ENCODE results near the gene STAT5A. TPM values are rescaled to one million over a fixed set of nuclear protein-coding genes. Genes with fewer than 3 reads are reported as not detected.
"Not testable (repeated sequence)": the region's sequence is repeated elsewhere in the genome, so short reads cannot be mapped to it uniquely, and the experiment has no call there.

The STAT5A gene
- total RNA-seq, 1 donor from 2014 or later: 0.77 TPM

GRCh38 chr17:42291129-42291528 is 2.8 kb downstream of the STAT5A start:
- H2AFZ ChIP-seq (ENCODE audit: low read depth, low read length): no peak overlapping the region
- Mint-ChIP-seq H3K4me1 (ENCODE audit: low read depth, unreplicated experiment) (peaks cover 10% of the 10 kb centered on the region), H3K27me3 (ENCODE audit: low read depth, unreplicated experiment) (peaks cover 48% of the 10 kb centered on the region), H3K36me3 (ENCODE audit: low read depth, unreplicated experiment) (peaks cover 9% of the 10 kb centered on the region), H3K27ac (ENCODE audit: unreplicated experiment) (no peak overlapping the region), H3K4me3 (ENCODE audit: unreplicated experiment) (no peak overlapping the region), H3K9me3 (ENCODE audit: unreplicated experiment) (peaks cover 5% of the 10 kb centered on the region)
- no peak overlapping the region for H3K27ac ChIP-seq (ENCODE audit: low read depth, low read length)
- FAIRE-seq (no peak), DNase-seq (ENCODE audit: low read depth) (no peak)
- H3K27me3 ChIP-seq (ENCODE audit: insufficient read depth, low read length): no peaks in the 10 kb centered on the region
- no peaks in the 10 kb centered on the region for H3K4me1 ChIP-seq (ENCODE audit: insufficient read depth, low read length)
- TF ChIP-seq EZH2 (IDR thresholded peaks at IDR 0.05; ENCODE audit: insufficient read depth, low read length): no peak
- no peak for TF ChIP-seq CTCF (IDR thresholded peaks at IDR 0.05; ENCODE audit: insufficient read depth, low read depth, low read length)
- no peak overlapping the region for H3K9ac ChIP-seq (ENCODE audit: low read length)
- H3K4me2 ChIP-seq (ENCODE audit: low read length): no peak overlapping the region
- no peaks in the 10 kb centered on the region for H4K20me1 ChIP-seq (ENCODE audit: insufficient read depth, low read length)
- no peaks in the 10 kb centered on the region for H3K9me3 ChIP-seq (ENCODE audit: insufficient read depth, low read depth, low read length)
- no peaks in the 10 kb centered on the region for H3K36me3 ChIP-seq (ENCODE audit: insufficient read depth, low read length)
- no peaks in the 10 kb centered on the region for H3K79me2 ChIP-seq (ENCODE audit: insufficient read depth, low read length)
- H3K4me3 ChIP-seq (ENCODE audit: insufficient read depth, low read depth, low read length): no peak overlapping the region

- no peak overlapping the region for H3K9ac ChIP-seq (ENCODE audit: low read length)
- no peaks in the 10 kb centered on the region for H3K9me3 ChIP-seq (ENCODE audit: insufficient read depth, low read depth, low read length)
- H3K4me3 ChIP-seq (ENCODE audit: insufficient read depth, low read depth, low read length): no peak overlapping the region
- H3K79me2 ChIP-seq (ENCODE audit: insufficient read depth, low read length): no peaks in the 10 kb centered on the region
- no peak overlapping the region for H3K4me2 ChIP-seq (ENCODE audit: low read length)
- no peaks in the 10 kb centered on the region for H4K20me1 ChIP-seq (ENCODE audit: insufficient read depth, low read length)
- TF ChIP-seq EZH2 (IDR thresholded peaks at IDR 0.05; ENCODE audit: insufficient read depth, low read length) (no peak), CTCF (IDR thresholded peaks at IDR 0.05; ENCODE audit: insufficient read depth, low read depth, low read length) (no peak)
- Mint-ChIP-seq H3K27ac (ENCODE audit: unreplicated experiment) (no peak overlapping the region), H3K4me1 (ENCODE audit: low read depth, unreplicated experiment) (no peaks in the 10 kb centered on the region), H3K36me3 (ENCODE audit: low read depth, unreplicated experiment) (peaks cover 9% of the 10 kb centered on the region), H3K9me3 (ENCODE audit: unreplicated experiment) (peaks cover 5% of the 10 kb centered on the region), H3K27me3 (ENCODE audit: low read depth, unreplicated experiment) (peaks cover 36% of the 10 kb centered on the region), H3K4me3 (ENCODE audit: unreplicated experiment) (no peak overlapping the region)
- H3K27me3 ChIP-seq (ENCODE audit: insufficient read depth, low read length): no peaks in the 10 kb centered on the region
- no peak overlapping the region for H2AFZ ChIP-seq (ENCODE audit: low read depth, low read length)
- FAIRE-seq (no peak), DNase-seq (ENCODE audit: low read depth) (no peak)
- H3K36me3 ChIP-seq (ENCODE audit: insufficient read depth, low read length): no peaks in the 10 kb centered on the region
- H3K4me1 ChIP-seq (ENCODE audit: insufficient read depth, low read length): no peaks in the 10 kb centered on the region
- H3K27ac ChIP-seq (ENCODE audit: low read depth, low read length): no peak overlapping the region
Observed at GRCh38 chr17:42294469-42295398, 6.4 kb downstream of the STAT5A start.

- TF ChIP-seq CTCF (IDR thresholded peaks at IDR 0.05; ENCODE audit: insufficient read depth, low read depth, low read length) (no peak), EZH2 (IDR thresholded peaks at IDR 0.05; ENCODE audit: insufficient read depth, low read length) (no peak)
- Mint-ChIP-seq H3K27ac (ENCODE audit: unreplicated experiment) (no peak overlapping the region), H3K27me3 (ENCODE audit: low read depth, unreplicated experiment) (peaks cover 28% of the 10 kb centered on the region), H3K36me3 (ENCODE audit: low read depth, unreplicated experiment) (peaks cover 9% of the 10 kb centered on the region), H3K4me3 (ENCODE audit: unreplicated experiment) (no peak overlapping the region), H3K9me3 (ENCODE audit: unreplicated experiment) (peaks cover 5% of the 10 kb centered on the region), H3K4me1 (ENCODE audit: low read depth, unreplicated experiment) (no peaks in the 10 kb centered on the region)
- FAIRE-seq (no peak), DNase-seq (ENCODE audit: low read depth) (no peak)
- H3K79me2 ChIP-seq (ENCODE audit: insufficient read depth, low read length): no peaks in the 10 kb centered on the region
- no peak overlapping the region for H3K9ac ChIP-seq (ENCODE audit: low read length)
- no peaks in the 10 kb centered on the region for H3K4me1 ChIP-seq (ENCODE audit: insufficient read depth, low read length)
- no peaks in the 10 kb centered on the region for H4K20me1 ChIP-seq (ENCODE audit: insufficient read depth, low read length)
- no peaks in the 10 kb centered on the region for H3K9me3 ChIP-seq (ENCODE audit: insufficient read depth, low read depth, low read length)
- no peak overlapping the region for H3K4me2 ChIP-seq (ENCODE audit: low read length)
- no peak overlapping the region for H3K4me3 ChIP-seq (ENCODE audit: insufficient read depth, low read depth, low read length)
- H3K27ac ChIP-seq (ENCODE audit: low read depth, low read length): no peak overlapping the region
- H2AFZ ChIP-seq (ENCODE audit: low read depth, low read length): no peak overlapping the region
- no peaks in the 10 kb centered on the region for H3K27me3 ChIP-seq (ENCODE audit: insufficient read depth, low read length)
- H3K36me3 ChIP-seq (ENCODE audit: insufficient read depth, low read length): no peaks in the 10 kb centered on the region
Observed at GRCh38 chr17:42296012-42296411, 7.7 kb downstream of the STAT5A start.

- H3K4me1 ChIP-seq (ENCODE audit: insufficient read depth, low read length); H3K9me3 Mint-ChIP-seq (ENCODE audit: unreplicated experiment); H3K4me1 Mint-ChIP-seq (ENCODE audit: low read depth, unreplicated experiment); FAIRE-seq; H3K4me3 ChIP-seq (ENCODE audit: insufficient read depth, low read depth, low read length); H3K9ac ChIP-seq (ENCODE audit: low read length); H3K27ac Mint-ChIP-seq (ENCODE audit: unreplicated experiment); H3K27me3 ChIP-seq (ENCODE audit: insufficient read depth, low read length); H3K36me3 ChIP-seq (ENCODE audit: insufficient read depth, low read length); H3K36me3 Mint-ChIP-seq (ENCODE audit: low read depth, unreplicated experiment); H3K79me2 ChIP-seq (ENCODE audit: insufficient read depth, low read length); H2AFZ ChIP-seq (ENCODE audit: low read depth, low read length); H3K27ac ChIP-seq (ENCODE audit: low read depth, low read length); H4K20me1 ChIP-seq (ENCODE audit: insufficient read depth, low read length); H3K4me2 ChIP-seq (ENCODE audit: low read length); H3K9me3 ChIP-seq (ENCODE audit: insufficient read depth, low read depth, low read length); H3K4me3 Mint-ChIP-seq (ENCODE audit: unreplicated experiment); DNase-seq (ENCODE audit: low read depth): not testable (repeated sequence)
- peaks cover 37% of the 10 kb centered on the region for H3K27me3 Mint-ChIP-seq (ENCODE audit: low read depth, unreplicated experiment)
Observed at GRCh38 chr17:42297775-42298174, 9.5 kb downstream of the STAT5A start.

Data from astrocyte (in vitro differentiated cells and primary cell).